H1 (cell line): ENCODE measurements around the gene BRINP3. TPM values are rescaled to one million over a fixed set of nuclear protein-coding genes. Genes with fewer than 3 reads are reported as not detected.

Experiments used
- CTCF ChIA-PET: fragments of 300-600 bp; sonication (Branson Sonifier 250); formaldehyde crosslinking; loops from one replicate; lab custom pipeline; 2021; ENCODE audit not compliant: partially characterized antibody; lab: Charles Lee
- POLR2A ChIA-PET: fragments of 300-600 bp; sonication (Branson Sonifier 250); formaldehyde crosslinking; loops from one replicate; lab custom pipeline; 2021; ENCODE audit warnings: inconsistent platforms; ENCODE audit not compliant: partially characterized antibody; lab: Charles Lee
- DNase-seq, 2 experiments: peaks; one replicate each; pipeline versions ENCODE4 v3.0.0 to v3.0.0-alpha.2; 2010 to 2022; ENCODE audit warnings: low spot score in 2 of 2, low read depth in 1 of 2, mixed read lengths in 1 of 2
- FAIRE-seq: peaks from 2 replicates; lab custom pipeline; 2011; peaks lifted over from hg19 to GRCh38; lab: Jason Lieb, UNC
- H2AFZ ChIP-seq: 2 replicates; pipeline ENCODE4 v1.8.1; 2012; ENCODE audit warnings: low read length, inconsistent platforms
- H2AK5ac ChIP-seq: 2 replicates; pipeline ENCODE4 v1.6.1; 2013; ENCODE audit warnings: low read depth, low read length
- H2BK120ac ChIP-seq: replicated peaks from 2 replicates; pipeline ENCODE3; 2013; ENCODE audit warnings: low read depth, low read length, inconsistent platforms
- H2BK12ac ChIP-seq: 2 replicates; pipeline ENCODE4 v1.6.1; 2013; ENCODE audit warnings: low read depth, low read length
- H2BK15ac ChIP-seq: 2 replicates; pipeline ENCODE4 v1.6.1; 2013; ENCODE audit warnings: low read length
- H2BK20ac ChIP-seq: 2 replicates; pipeline ENCODE4 v1.6.1; 2013; ENCODE audit warnings: low read length
- H2BK5ac ChIP-seq: 2 replicates; pipeline ENCODE4 v1.6.1; 2013; ENCODE audit warnings: low read depth, low read length
- H3K14ac ChIP-seq: 2 replicates; pipeline ENCODE4 v1.6.1; 2013; ENCODE audit warnings: inconsistent platforms; ENCODE audit not compliant: insufficient read length
- H3K18ac ChIP-seq: 2 replicates; pipeline ENCODE4 v1.6.1; 2013; ENCODE audit warnings: low read length; ENCODE audit errors: extremely low read depth
- H3K23ac ChIP-seq: 2 replicates; pipeline ENCODE4 v1.6.1; 2013; ENCODE audit warnings: inconsistent platforms; ENCODE audit not compliant: insufficient read length
- H3K23me2 ChIP-seq: 2 replicates; pipeline ENCODE4 v1.6.1; 2013; ENCODE audit warnings: low read depth, low read length
- H3K27ac ChIP-seq: 2 replicates; pipeline ENCODE4 v1.6.1; 2011; ENCODE audit warnings: low read depth, low read length, inconsistent platforms
- H3K27me3 ChIP-seq, 4 experiments: replicated peaks in 1 of 4; 1 replicate in 1 of 4; 2 replicates in 3 of 4; pipeline versions ENCODE4 v1.6.1 to v1.8.1; 2011 to 2013; ENCODE audit warnings: low read length in 3 of 4, mild to moderate bottlenecking in 3 of 4, inconsistent platforms in 2 of 4, mixed read lengths in 2 of 4, moderate library complexity in 1 of 4; ENCODE audit not compliant: control insufficient read depth in 3 of 4, insufficient read depth in 3 of 4; ENCODE audit errors: extremely low read depth in 1 of 4
- H3K36me3 ChIP-seq, 4 experiments: 2 replicates each; pipeline versions ENCODE4 v1.6.1 to v1.8.1; 2011 to 2013; ENCODE audit warnings: mild to moderate bottlenecking in 4 of 4, low read length in 3 of 4, moderate library complexity in 2 of 4, control low read depth in 1 of 4, inconsistent platforms in 1 of 4; ENCODE audit not compliant: insufficient read depth in 4 of 4, control insufficient read depth in 2 of 4
- H3K4ac ChIP-seq: replicated peaks from 2 replicates; pipeline ENCODE3; 2013; ENCODE audit warnings: low read length, low read depth, mixed read lengths, inconsistent platforms; ENCODE audit not compliant: insufficient read length
- H3K4me1 ChIP-seq, 4 experiments: replicated peaks in 1 of 4; 1 replicate in 1 of 4; 2 replicates in 3 of 4; pipeline versions ENCODE4 v1.6.1 to v1.8.1; 2011 to 2013; ENCODE audit warnings: low read length in 3 of 4, inconsistent platforms in 2 of 4, mixed read lengths in 1 of 4; ENCODE audit not compliant: insufficient read depth in 4 of 4, control insufficient read depth in 3 of 4
- H3K4me2 ChIP-seq, 2 experiments: 2 replicates each; pipeline versions ENCODE4 v1.6.1 to v1.8.1; 2011 to 2013; ENCODE audit warnings: low read depth in 2 of 2, low read length in 2 of 2, control low read depth in 1 of 2, inconsistent platforms in 1 of 2, mild to moderate bottlenecking in 1 of 2; ENCODE audit not compliant: insufficient read depth in 1 of 2
- H3K4me3 ChIP-seq, 4 experiments: fragments of 200-600, 300-600 bp in 1 of 4; sonication (generic), shearing (Covaris generic), sonication (Bioruptor Twin) in 1 of 4; 2 replicates each; pipeline versions ENCODE4 v1.5.1 to v1.8.1; 2011 to 2016; ENCODE audit warnings: low read length in 4 of 4, low read depth in 3 of 4, control low read depth in 2 of 4, inconsistent platforms in 2 of 4, mild to moderate bottlenecking in 2 of 4, mixed read lengths in 1 of 4, moderate library complexity in 1 of 4; ENCODE audit not compliant: insufficient read depth in 2 of 4; ENCODE audit errors: extremely low read depth in 1 of 4
- H3K56ac ChIP-seq: replicated peaks from 2 replicates; pipeline ENCODE3; 2013; ENCODE audit warnings: low read depth, mild to moderate bottlenecking, mixed read lengths, low read length, inconsistent platforms; ENCODE audit not compliant: insufficient read length
- H3K79me1 ChIP-seq: 2 replicates; pipeline ENCODE4 v1.6.1; 2013; ENCODE audit warnings: low read depth, low read length, control low read depth
- H3K79me2 ChIP-seq, 2 experiments: 2 replicates each; pipeline versions ENCODE4 v1.6.1 to v1.8.1; 2012 to 2013; ENCODE audit warnings: low read length in 2 of 2, mild to moderate bottlenecking in 2 of 2, inconsistent platforms in 1 of 2; ENCODE audit not compliant: insufficient read depth in 2 of 2, control insufficient read depth in 1 of 2
- H3K9ac ChIP-seq, 4 experiments: replicated peaks in 1 of 4; 1 replicate in 1 of 4; 2 replicates in 3 of 4; pipeline versions ENCODE4 v1.6.1 to v1.8.1; 2011 to 2013; ENCODE audit warnings: low read depth in 3 of 4, low read length in 3 of 4, control low read depth in 2 of 4, mild to moderate bottlenecking in 2 of 4, moderate library complexity in 2 of 4, inconsistent platforms in 1 of 4; ENCODE audit errors: extremely low read depth in 1 of 4
- H3K9me3 ChIP-seq, 2 experiments: 2 replicates each; pipeline versions ENCODE4 v1.6.1 to v1.8.1; 2012 to 2013; ENCODE audit warnings: mild to moderate bottlenecking in 2 of 2, moderate library complexity in 2 of 2, control low read depth in 1 of 2, inconsistent platforms in 1 of 2, low read depth in 1 of 2, low read length in 1 of 2, mixed read lengths in 1 of 2; ENCODE audit not compliant: insufficient read depth in 2 of 2
- H4K20me1 ChIP-seq, 2 experiments: replicated peaks in 1 of 2; 2 replicates each; pipeline versions ENCODE3 to v1.8.1; 2011 to 2013; ENCODE audit warnings: inconsistent platforms in 2 of 2, low read length in 2 of 2, mild to moderate bottlenecking in 1 of 2; ENCODE audit not compliant: insufficient read depth in 2 of 2, control insufficient read depth in 1 of 2
- H4K5ac ChIP-seq: 2 replicates; pipeline ENCODE4 v1.6.1; 2013; ENCODE audit warnings: low read length, low read depth, mixed read lengths, inconsistent platforms; ENCODE audit not compliant: insufficient read length
- H4K8ac ChIP-seq: 2 replicates; pipeline ENCODE4 v1.8.0; 2013; ENCODE audit warnings: mild to moderate bottlenecking, moderate library complexity, low read length, inconsistent platforms; ENCODE audit not compliant: insufficient read depth; ENCODE audit errors: extremely low read depth
- H4K91ac ChIP-seq: replicated peaks from 2 replicates; pipeline ENCODE3; 2013; ENCODE audit warnings: low read length, mixed read lengths, inconsistent platforms; ENCODE audit not compliant: insufficient read length
- ASH2L ChIP-seq: fragments of 200-600, 300-600 bp; sonication (generic); IDR thresholded peaks from one replicate; pipeline ENCODE4 v1.7.1; 2017; ENCODE audit warnings: low read length
- GABPA ChIP-seq: IDR thresholded peaks from 2 replicates; pipeline ENCODE4 v1.6.1; 2011; ENCODE audit warnings: mild to moderate bottlenecking, low read length, moderate library complexity, borderline replicate concordance; ENCODE audit not compliant: insufficient read depth
- POU5F1 ChIP-seq: IDR thresholded peaks from 2 replicates; pipeline ENCODE4 v1.6.1; 2011; ENCODE audit warnings: low read depth, mild to moderate bottlenecking, low read length, moderate library complexity
- RFX5 ChIP-seq: IDR thresholded peaks from 2 replicates; pipeline ENCODE4 v1.6.1; 2011; ENCODE audit warnings: low read depth, low read length, improper control_type of control experiment, borderline replicate concordance
- SIN3A ChIP-seq, 2 experiments: IDR thresholded peaks in 1 of 2; conservative IDR thresholded peaks in 1 of 2; 2 replicates each; pipeline ENCODE4 v1.6.1; 2011 to 2012; ENCODE audit warnings: low read length in 2 of 2, improper control_type of control experiment in 1 of 2, low read depth in 1 of 2, mild to moderate bottlenecking in 1 of 2
- SUZ12 ChIP-seq: fragments of 200-600 bp; sonication (generic); IDR thresholded peaks from 2 replicates; pipeline ENCODE4 v1.6.1; 2012; ENCODE audit warnings: mild to moderate bottlenecking, inconsistent platforms, low read length, moderate library complexity, mixed read lengths
- TAF7 ChIP-seq: optimal IDR thresholded peaks from 2 replicates; pipeline ENCODE3; 2011; ENCODE audit warnings: low read depth, mild to moderate bottlenecking, inconsistent platforms, low read length, moderate library complexity, borderline replicate concordance
- TEAD4 ChIP-seq: IDR thresholded peaks from 2 replicates; pipeline ENCODE4 v1.6.1; 2012; ENCODE audit warnings: low read depth, low read length, inconsistent platforms, mixed read lengths
- ZNF274 ChIP-seq: IDR thresholded peaks from 2 replicates; pipeline ENCODE4 v1.7.0; 2012; ENCODE audit warnings: low read length, borderline replicate concordance; ENCODE audit errors: extremely low read depth
- WGBS, 2 experiments: shearing (Covaris generic) in 1 of 2; methylation state at CpG; one replicate each; pipeline versions ENCODE4 v1.1.6 to v1.1.7; 2013 to 2015; ENCODE audit warnings: low lambda C conversion rate in 2 of 2, mixed read lengths in 2 of 2, inconsistent platforms in 1 of 2, low coverage in 1 of 2, missing lambda C conversion rate in 1 of 2; ENCODE audit not compliant: insufficient replicate concordance in 2 of 2, insufficient coverage in 1 of 2, insufficient read length in 1 of 2; ENCODE audit errors: extremely low coverage in 1 of 2, missing lambda C conversion rate in 1 of 2; 5-methylcytosine and 5-hydroxymethylcytosine counted together
- polyA plus RNA-seq, 7 experiments: library from polyadenylated mRNA; depleted of rRNA in 3 of 7; stranded (reverse) in 5 of 7; unstranded in 2 of 7; fragments of >200 nt in 5 of 7; fragments of 200-250 nt in 2 of 7; gene quantifications; 1 replicate in 5 of 7; 2 replicates in 1 of 7; 4 replicates in 1 of 7; pipeline versions ENCODE4 v1.2.1 to v1.2.3, GENCODE V29; 2011 to 2013; ENCODE audit warnings: missing spikeins in 2 of 7, mixed read lengths in 2 of 7
- total RNA-seq: library from RNA; stranded (reverse); fragmentation: NEBNext Ultra II Directional; extraction: Animal tissue kit (Norgen Biotek cat#: 25700); gene quantifications from 2 replicates; pipeline ENCODE4 v1.2.1, GENCODE V29; 2021
- TF ChIP-seq, protein P1 (sequence below): IDR thresholded peaks from 2 replicates; pipeline ENCODE4 v1.6.1; 2012; ENCODE audit warnings: low read length, inconsistent platforms
- TF ChIP-seq, protein P2 (sequence below): IDR thresholded peaks from 2 replicates; pipeline ENCODE4 v1.6.1; 2012; ENCODE audit warnings: inconsistent platforms
- TF ChIP-seq, protein P3 (sequence below): IDR thresholded peaks from 2 replicates; pipeline ENCODE4 v1.6.1; 2011; ENCODE audit warnings: low read depth, mild to moderate bottlenecking, low read length; ENCODE audit not compliant: insufficient read depth

Gene BRINP3
- total and polyA plus RNA-seq, 2 of the 8 experiments (the other 6 are each of a cell fraction or from before 2014, with no cell fraction given) = not detected

DNA sequence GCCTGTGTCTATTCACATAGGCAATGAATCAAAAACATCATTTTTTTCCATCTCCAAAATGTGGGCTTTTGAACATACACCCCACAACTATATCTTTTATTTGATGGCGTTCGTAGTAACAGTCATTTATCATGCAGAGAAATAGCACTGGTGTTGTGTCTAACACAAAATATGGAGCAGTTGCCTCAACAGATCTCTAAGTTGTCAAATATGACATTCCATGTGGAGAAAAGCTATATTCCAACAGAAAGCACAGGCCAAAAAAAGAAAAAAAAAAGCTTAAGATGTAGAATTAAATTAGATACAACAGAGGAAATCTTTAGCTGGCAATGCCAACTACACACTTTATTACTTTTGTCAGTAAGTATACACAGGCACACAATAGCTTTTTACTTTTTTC, 411.7 kb downstream of the BRINP3 start:
- WGBS, 2 experiments = 95% methylated on average over 2 of the region's 2 CpGs; no CpG with 5 or more reads in 1 of the 2 experiments
- Histone ChIP-seq H2AK5ac (no peak overlapping the region), H3K18ac (no peak overlapping the region), H4K20me1 (no peaks in the 10 kb centered on the region), H3K4me1 (no peaks in the 10 kb centered on the region), H3K9ac (no peak overlapping the region), H3K4ac (no peak overlapping the region), H2BK120ac (no peak overlapping the region), H3K27ac (no peak overlapping the region), H3K9me3 (no peaks in the 10 kb centered on the region), H4K5ac (no peak overlapping the region), H3K56ac (no peak overlapping the region), H2BK12ac (no peak overlapping the region), H3K14ac (no peak overlapping the region), H3K23ac (no peak overlapping the region), H3K79me2 (no peaks in the 10 kb centered on the region), H2BK5ac (no peak overlapping the region), H2BK15ac (no peak overlapping the region), H3K36me3 (no peaks in the 10 kb centered on the region), H2AFZ (no peak overlapping the region), H3K79me1 (no peaks in the 10 kb centered on the region), H3K4me3 (no peak overlapping the region), H4K8ac (no peak overlapping the region), H3K4me2 (no peak overlapping the region), H2BK20ac (no peak overlapping the region), H3K27me3 (no peaks in the 10 kb centered on the region), H4K91ac (no peak overlapping the region), H3K23me2 (no peaks in the 10 kb centered on the region)
- FAIRE-seq (no peak), DNase-seq (no peak)
- ChIA-PET CTCF (interaction anchor here (0.6 to 3.4 kb wide), 2 partner anchors 19 to 625 kb away, joined by 4 to 17 read pairs; no protein-coding TSS in a partner anchor), POLR2A (no interaction called here)
- TF ChIP-seq RFX5 (no peak), TEAD4 (no peak), SIN3A (conservative IDR thresholded peaks at IDR 0.05 in 1 of 2, IDR thresholded peaks at IDR 0.05 in 1 of 2; ENCODE audit: low read depth in 1 of 2, low read length in 2 of 2) (no peak), ZNF274 (no peak), SUZ12 (no peak), GABPA (no peak), ASH2L (no peak), TAF7 (no peak), POU5F1 (no peak)
- TF ChIP-seq, protein P1, sequence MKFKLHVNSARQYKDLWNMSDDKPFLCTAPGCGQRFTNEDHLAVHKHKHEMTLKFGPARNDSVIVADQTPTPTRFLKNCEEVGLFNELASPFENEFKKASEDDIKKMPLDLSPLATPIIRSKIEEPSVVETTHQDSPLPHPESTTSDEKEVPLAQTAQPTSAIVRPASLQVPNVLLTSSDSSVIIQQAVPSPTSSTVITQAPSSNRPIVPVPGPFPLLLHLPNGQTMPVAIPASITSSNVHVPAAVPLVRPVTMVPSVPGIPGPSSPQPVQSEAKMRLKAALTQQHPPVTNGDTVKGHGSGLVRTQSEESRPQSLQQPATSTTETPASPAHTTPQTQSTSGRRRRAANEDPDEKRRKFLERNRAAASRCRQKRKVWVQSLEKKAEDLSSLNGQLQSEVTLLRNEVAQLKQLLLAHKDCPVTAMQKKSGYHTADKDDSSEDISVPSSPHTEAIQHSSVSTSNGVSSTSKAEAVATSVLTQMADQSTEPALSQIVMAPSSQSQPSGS = no peak
- TF ChIP-seq, protein P2, sequence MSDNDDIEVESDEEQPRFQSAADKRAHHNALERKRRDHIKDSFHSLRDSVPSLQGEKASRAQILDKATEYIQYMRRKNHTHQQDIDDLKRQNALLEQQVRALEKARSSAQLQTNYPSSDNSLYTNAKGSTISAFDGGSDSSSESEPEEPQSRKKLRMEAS = no peak
- TF ChIP-seq, protein P3, sequence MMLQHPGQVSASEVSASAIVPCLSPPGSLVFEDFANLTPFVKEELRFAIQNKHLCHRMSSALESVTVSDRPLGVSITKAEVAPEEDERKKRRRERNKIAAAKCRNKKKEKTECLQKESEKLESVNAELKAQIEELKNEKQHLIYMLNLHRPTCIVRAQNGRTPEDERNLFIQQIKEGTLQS = no peak
